DND-41 (cell line): ENCODE measurements around the gene ZKSCAN3.

Experiments
- ATAC-seq: fragments of 200-7000 bp; cut with Tn5 transposase; 3 replicates; pipeline ENCODE4 v1.9.1; 2021; ENCODE audit warnings: low read depth; ENCODE audit not compliant: insufficient read depth
- DNase-seq: peaks from one replicate; pipeline ENCODE4 v3.0.0-alpha.2; 2020
- H2AFZ ChIP-seq: 2 replicates; pipeline ENCODE4 v1.6.0; 2012; ENCODE audit warnings: low read depth, low read length
- H3K27ac ChIP-seq: 2 replicates; pipeline ENCODE4 v1.5.1; 2012; ENCODE audit warnings: low read length, inconsistent platforms
- H3K27me3 ChIP-seq: fragments of 200-600 bp; sonication (generic); 2 replicates; pipeline ENCODE4 v1.6.0; 2012; ENCODE audit warnings: low read length, mild to moderate bottlenecking, inconsistent platforms; ENCODE audit not compliant: insufficient read depth, poor library complexity
- H3K36me3 ChIP-seq: 2 replicates; pipeline ENCODE4 v1.5.1; 2012; ENCODE audit warnings: low read length, inconsistent platforms; ENCODE audit not compliant: insufficient read depth
- H3K4me1 ChIP-seq: 2 replicates; pipeline ENCODE4 v1.5.1; 2012; ENCODE audit warnings: mild to moderate bottlenecking, low read length; ENCODE audit not compliant: insufficient read depth
- H3K4me2 ChIP-seq: 2 replicates; pipeline ENCODE4 v1.6.0; 2012; ENCODE audit warnings: mild to moderate bottlenecking, moderate library complexity, low read length, inconsistent platforms; ENCODE audit not compliant: insufficient read depth
- H3K4me3 ChIP-seq, 2 experiments: fragments of 200-600 bp in 1 of 2; shearing (Covaris generic) in 1 of 2; 2 replicates each; pipeline ENCODE4 v1.5.1; 2012 to 2016; ENCODE audit warnings: inconsistent platforms in 2 of 2, low read length in 2 of 2, mild to moderate bottlenecking in 2 of 2, low read depth in 1 of 2, moderate library complexity in 1 of 2
- H3K79me2 ChIP-seq: 2 replicates; pipeline ENCODE4 v1.6.0; 2012; ENCODE audit warnings: low read length, inconsistent platforms; ENCODE audit not compliant: insufficient read depth
- H3K9ac ChIP-seq: 2 replicates; pipeline ENCODE4 v1.6.0; 2012; ENCODE audit warnings: low read depth, mild to moderate bottlenecking, inconsistent platforms, low read length, moderate library complexity
- H3K9me3 ChIP-seq: 2 replicates; pipeline ENCODE4 v1.5.1; 2012; ENCODE audit warnings: low read length, moderate library complexity, mild to moderate bottlenecking, inconsistent platforms; ENCODE audit not compliant: insufficient read depth, severe bottlenecking
- H4K20me1 ChIP-seq: 2 replicates; pipeline ENCODE4 v1.6.0; 2012; ENCODE audit warnings: low read length; ENCODE audit not compliant: insufficient read depth
- EZH2 ChIP-seq: IDR thresholded peaks from 3 replicates; pipeline ENCODE4 v1.6.1; 2012; ENCODE audit warnings: borderline replicate concordance, low read depth, mild to moderate bottlenecking, moderate library complexity, low read length, inconsistent platforms; ENCODE audit not compliant: severe bottlenecking
- TF ChIP-seq, protein P1 (sequence below): IDR thresholded peaks from 2 replicates; pipeline ENCODE4 v1.5.1; 2012; ENCODE audit warnings: borderline replicate concordance, low read length, moderate library complexity, mild to moderate bottlenecking; ENCODE audit not compliant: poor library complexity, severe bottlenecking; ENCODE audit errors: extremely low read depth

ZKSCAN3 gene

DNA sequence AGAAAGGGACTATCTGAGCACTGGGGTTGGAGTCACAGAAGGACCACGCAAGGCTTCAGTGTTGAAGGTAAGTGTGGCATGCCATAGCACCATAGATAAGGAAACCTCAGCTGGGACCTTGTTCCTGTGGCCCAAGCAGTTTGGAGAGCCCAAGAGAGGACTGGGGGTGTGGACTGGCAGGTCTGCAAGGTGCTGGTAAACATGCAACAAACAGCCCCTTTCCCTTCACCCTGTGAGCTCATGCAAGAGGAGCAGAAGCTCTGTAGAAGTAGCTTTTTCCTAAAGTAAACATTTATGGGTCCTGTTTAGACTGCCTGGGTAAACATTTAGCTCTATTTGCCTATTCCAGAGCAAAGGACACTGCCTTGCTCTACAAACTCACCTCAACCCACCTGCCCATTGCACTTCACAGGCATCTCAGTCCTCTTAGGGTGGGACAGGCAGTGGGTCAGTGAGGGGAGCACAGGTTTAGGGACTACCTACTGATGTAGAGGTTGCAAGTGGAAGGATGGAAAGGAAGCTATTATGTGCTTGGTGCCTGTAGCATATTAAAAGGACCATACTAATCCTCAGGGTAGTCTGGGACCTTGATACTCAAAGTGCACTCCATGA lies 25.8 kb upstream of the ZKSCAN3 start:
- H3K9me3 ChIP-seq: peaks cover 16% of the 10 kb centered on the region
- ATAC-seq (no peak), DNase-seq (no peak)
- H3K9ac ChIP-seq: no peak overlapping the region
- no peaks in the 10 kb centered on the region for H4K20me1 ChIP-seq
- H3K4me2 ChIP-seq: no peak overlapping the region
- H3K27ac ChIP-seq: no peak overlapping the region
- H3K79me2 ChIP-seq: no peaks in the 10 kb centered on the region
- no peak overlapping the region for H2AFZ ChIP-seq
- H3K4me1 ChIP-seq: no peaks in the 10 kb centered on the region
- TF ChIP-seq, protein P1, sequence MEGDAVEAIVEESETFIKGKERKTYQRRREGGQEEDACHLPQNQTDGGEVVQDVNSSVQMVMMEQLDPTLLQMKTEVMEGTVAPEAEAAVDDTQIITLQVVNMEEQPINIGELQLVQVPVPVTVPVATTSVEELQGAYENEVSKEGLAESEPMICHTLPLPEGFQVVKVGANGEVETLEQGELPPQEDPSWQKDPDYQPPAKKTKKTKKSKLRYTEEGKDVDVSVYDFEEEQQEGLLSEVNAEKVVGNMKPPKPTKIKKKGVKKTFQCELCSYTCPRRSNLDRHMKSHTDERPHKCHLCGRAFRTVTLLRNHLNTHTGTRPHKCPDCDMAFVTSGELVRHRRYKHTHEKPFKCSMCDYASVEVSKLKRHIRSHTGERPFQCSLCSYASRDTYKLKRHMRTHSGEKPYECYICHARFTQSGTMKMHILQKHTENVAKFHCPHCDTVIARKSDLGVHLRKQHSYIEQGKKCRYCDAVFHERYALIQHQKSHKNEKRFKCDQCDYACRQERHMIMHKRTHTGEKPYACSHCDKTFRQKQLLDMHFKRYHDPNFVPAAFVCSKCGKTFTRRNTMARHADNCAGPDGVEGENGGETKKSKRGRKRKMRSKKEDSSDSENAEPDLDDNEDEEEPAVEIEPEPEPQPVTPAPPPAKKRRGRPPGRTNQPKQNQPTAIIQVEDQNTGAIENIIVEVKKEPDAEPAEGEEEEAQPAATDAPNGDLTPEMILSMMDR: no peak
- TF ChIP-seq EZH2: no peak
- H3K27me3 ChIP-seq: no peaks in the 10 kb centered on the region
- H3K36me3 ChIP-seq: peaks cover 13% of the 10 kb centered on the region; the same call in 1 of the 2 replicates
- H3K4me3 ChIP-seq: no peak overlapping the region

- Histone ChIP-seq H3K27me3 (no peaks in the 10 kb centered on the region), H3K4me3 (no peak overlapping the region), H3K36me3 (peaks cover 13% of the 10 kb centered on the region; the same call in 1 of the 2 replicates), H2AFZ (no peak overlapping the region), H3K27ac (no peak overlapping the region), H3K9ac (no peak overlapping the region), H4K20me1 (no peaks in the 10 kb centered on the region), H3K79me2 (no peaks in the 10 kb centered on the region), H3K9me3 (peaks cover 16% of the 10 kb centered on the region), H3K4me1 (no peaks in the 10 kb centered on the region), H3K4me2 (no peak overlapping the region)
- ATAC-seq: no peak
- DNase-seq: no peak
- TF ChIP-seq, protein P1: no peak
- no peak for TF ChIP-seq EZH2
Measured at GRCh38 chr6:28326371-28326948, 23.3 kb upstream of the ZKSCAN3 start.

DNA sequence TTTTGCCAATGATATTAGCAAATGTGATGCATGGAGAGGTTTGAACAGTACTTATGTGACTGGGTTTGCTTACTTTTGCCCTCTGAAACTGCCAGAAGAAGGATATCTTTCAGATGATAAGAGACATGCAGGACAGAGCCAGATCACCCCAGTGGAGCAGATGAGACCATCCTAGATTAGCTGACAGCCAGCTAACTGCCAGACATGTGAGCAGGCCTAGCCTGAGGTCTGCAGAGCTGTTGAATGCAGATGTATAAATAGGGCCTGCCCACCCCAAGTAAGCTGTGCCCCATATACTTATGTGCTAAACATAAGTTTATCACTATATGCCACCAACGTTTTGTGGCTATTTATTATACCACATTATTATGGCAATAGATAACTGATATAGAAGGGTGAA lies 19.7 kb upstream of the ZKSCAN3 start:
- no peak for ATAC-seq
- DNase-seq: no peak
- Histone ChIP-seq H3K4me2 (no peak overlapping the region), H4K20me1 (no peaks in the 10 kb centered on the region), H3K27ac (no peak overlapping the region), H3K79me2 (no peaks in the 10 kb centered on the region), H3K4me3 (no peak overlapping the region), H3K9ac (no peak overlapping the region), H3K9me3 (peaks cover 16% of the 10 kb centered on the region), H3K27me3 (no peaks in the 10 kb centered on the region), H2AFZ (no peak overlapping the region), H3K4me1 (peaks cover 7% of the 10 kb centered on the region), H3K36me3 (peaks cover 13% of the 10 kb centered on the region; the same call in 1 of the 2 replicates)
- TF ChIP-seq EZH2: no peak
- TF ChIP-seq, protein P1: no peak
